DMS 273 treated with DMSO at 0.1 percent for 48 hours (cell line): ENCODE measurements around the gene C20orf96.
"Not testable (repeated sequence)": the region's sequence is repeated elsewhere in the genome, so short reads cannot be mapped to it uniquely, and the experiment has no call there.

Experiments
- DNase-seq: peaks from one replicate; lab custom pipeline; 2025; lab: John Stamatoyannopoulos, UW

The C20orf96 gene

GRCh38 chr20:290084-290831 lies at the start of gene C20orf96:
TSS of gene C20orf96 (minus strand) at chr20:290750. CDS start at chr20:290610, 140 bp downstream.
- DNase-seq, result peak; percentile 93

GRCh38 chr20:336040-336439 lies 45.5 kb upstream of the C20orf96 start:
- not testable (repeated sequence) for DNase-seq

GRCh38 chr20:334578-334977 lies 44.0 kb upstream of the C20orf96 start:
- no peak for DNase-seq

- DNase-seq, result peak; percentile 40
Measured at GRCh38 chr20:330233-331149, 39.9 kb upstream of the C20orf96 start.

- no peak for DNase-seq
Measured at GRCh38 chr20:329851-330232, 39.3 kb upstream of the C20orf96 start.

GRCh38 chr20:328975-329695 lies 38.6 kb upstream of the C20orf96 start:
- DNase-seq, result no peak

- DNase-seq, result no peak
Measured at GRCh38 chr20:328027-328974, 37.8 kb upstream of the C20orf96 start.

- peak; percentile 90 for DNase-seq
Measured at GRCh38 chr20:327186-328026, 36.9 kb upstream of the C20orf96 start.

- no peak for DNase-seq
Measured at GRCh38 chr20:326645-327185, 36.2 kb upstream of the C20orf96 start.

- DNase-seq, result peak; percentile 49
Measured at GRCh38 chr20:325889-326644, 35.5 kb upstream of the C20orf96 start.

- peak; percentile 92 for DNase-seq
Measured at GRCh38 chr20:325045-325888, 34.7 kb upstream of the C20orf96 start, which contains the start of gene SOX12. TSS of gene SOX12 (plus strand) at chr20:325552. CDS start at chr20:325925, 373 bp downstream.

GRCh38 chr20:324177-325044 lies 33.9 kb upstream of the C20orf96 start:
- peak; percentile 77 for DNase-seq

- DNase-seq, result no peak
Measured at GRCh38 chr20:316316-317068, 25.9 kb upstream of the C20orf96 start.

- DNase-seq, result no peak
Measured at GRCh38 chr20:313948-314347, 23.4 kb upstream of the C20orf96 start.

GRCh38 chr20:313402-313801 lies 22.9 kb upstream of the C20orf96 start:
- DNase-seq, result no peak

- no peak for DNase-seq
Measured at GRCh38 chr20:312866-313265, 22.3 kb upstream of the C20orf96 start.
